ENCODE measurements around the gene ISLR. TPM values are rescaled to one million over a fixed set of nuclear protein-coding genes. Genes with fewer than 3 reads are reported as not detected.

The ISLR gene
- total RNA-seq, 1 donor from 2014 or later: 108 TPM

DNA sequence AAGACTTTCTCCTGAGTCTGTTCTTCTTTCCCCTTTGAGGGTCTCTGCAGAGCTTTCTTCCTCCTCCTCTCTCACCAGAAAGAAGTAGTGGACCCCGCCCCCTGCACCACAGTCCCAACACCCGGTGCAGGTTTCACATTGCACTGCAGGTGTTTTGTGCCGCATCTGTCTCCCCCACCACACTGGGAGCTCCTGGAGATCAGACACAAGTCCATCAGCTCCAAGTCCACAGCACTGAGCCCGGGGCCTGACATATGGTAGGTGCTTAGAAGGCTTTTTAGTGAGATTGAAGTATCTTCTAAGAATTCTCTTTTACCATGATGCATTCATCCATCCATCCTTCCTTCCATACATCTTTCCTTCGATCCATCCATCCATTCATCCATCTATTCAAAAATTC is 19.2 kb downstream of the ISLR start:
- Mint-ChIP-seq H3K4me1 (ENCODE audit: unreplicated experiment) (peaks cover 38% of the 10 kb centered on the region), H3K4me3 (ENCODE audit: unreplicated experiment) (no peak overlapping the region)

DNA sequence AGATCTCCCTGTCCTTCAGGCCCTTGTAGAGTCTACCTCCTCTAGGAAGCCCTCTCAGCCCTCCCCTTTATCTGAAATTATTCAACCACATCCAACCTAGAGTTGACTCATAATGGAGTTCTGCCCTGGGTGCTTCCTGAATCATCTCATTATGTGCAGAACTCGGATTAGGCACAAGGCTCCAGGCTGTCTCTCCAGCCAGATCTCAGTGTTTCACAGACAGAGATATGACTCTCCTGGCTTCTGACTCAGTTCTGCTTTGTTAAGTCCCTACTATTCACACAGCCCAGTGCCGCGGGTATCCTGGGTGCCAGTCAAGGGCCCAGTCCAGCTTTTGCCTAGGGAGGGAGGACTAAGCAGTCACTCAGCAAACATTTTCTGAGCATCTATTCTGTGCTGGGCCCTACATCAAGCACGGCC is 19.8 kb downstream of the ISLR start:
- H3K4me3 Mint-ChIP-seq (ENCODE audit: unreplicated experiment): no peak overlapping the region
- H3K27ac Mint-ChIP-seq (ENCODE audit: unreplicated experiment): no peak overlapping the region
- DNase-seq (ENCODE audit: extremely low spot score, unreplicated experiment): no peak
- no peaks in the 10 kb centered on the region for H3K27me3 Mint-ChIP-seq (ENCODE audit: unreplicated experiment)
- TF ChIP-seq, protein P1, sequence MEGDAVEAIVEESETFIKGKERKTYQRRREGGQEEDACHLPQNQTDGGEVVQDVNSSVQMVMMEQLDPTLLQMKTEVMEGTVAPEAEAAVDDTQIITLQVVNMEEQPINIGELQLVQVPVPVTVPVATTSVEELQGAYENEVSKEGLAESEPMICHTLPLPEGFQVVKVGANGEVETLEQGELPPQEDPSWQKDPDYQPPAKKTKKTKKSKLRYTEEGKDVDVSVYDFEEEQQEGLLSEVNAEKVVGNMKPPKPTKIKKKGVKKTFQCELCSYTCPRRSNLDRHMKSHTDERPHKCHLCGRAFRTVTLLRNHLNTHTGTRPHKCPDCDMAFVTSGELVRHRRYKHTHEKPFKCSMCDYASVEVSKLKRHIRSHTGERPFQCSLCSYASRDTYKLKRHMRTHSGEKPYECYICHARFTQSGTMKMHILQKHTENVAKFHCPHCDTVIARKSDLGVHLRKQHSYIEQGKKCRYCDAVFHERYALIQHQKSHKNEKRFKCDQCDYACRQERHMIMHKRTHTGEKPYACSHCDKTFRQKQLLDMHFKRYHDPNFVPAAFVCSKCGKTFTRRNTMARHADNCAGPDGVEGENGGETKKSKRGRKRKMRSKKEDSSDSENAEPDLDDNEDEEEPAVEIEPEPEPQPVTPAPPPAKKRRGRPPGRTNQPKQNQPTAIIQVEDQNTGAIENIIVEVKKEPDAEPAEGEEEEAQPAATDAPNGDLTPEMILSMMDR (IDR thresholded peaks at IDR 0.05): no peak
- H3K36me3 Mint-ChIP-seq (ENCODE audit: unreplicated experiment): peaks cover 3% of the 10 kb centered on the region
- peaks cover 40% of the 10 kb centered on the region for H3K4me1 Mint-ChIP-seq (ENCODE audit: unreplicated experiment)
- no peaks in the 10 kb centered on the region for H3K9me3 Mint-ChIP-seq (ENCODE audit: unreplicated experiment)

More for the DNA sequence above, 19.2 kb downstream of the ISLR start:
- no peak overlapping the region for H3K27ac Mint-ChIP-seq (ENCODE audit: unreplicated experiment)
- no peak for DNase-seq (ENCODE audit: extremely low spot score, unreplicated experiment)
- H3K36me3 Mint-ChIP-seq (ENCODE audit: unreplicated experiment): peaks cover 3% of the 10 kb centered on the region
- H3K9me3 Mint-ChIP-seq (ENCODE audit: unreplicated experiment): no peaks in the 10 kb centered on the region
- H3K27me3 Mint-ChIP-seq (ENCODE audit: unreplicated experiment): no peaks in the 10 kb centered on the region
- TF ChIP-seq, protein P1 (IDR thresholded peaks at IDR 0.05): no peak

DNA sequence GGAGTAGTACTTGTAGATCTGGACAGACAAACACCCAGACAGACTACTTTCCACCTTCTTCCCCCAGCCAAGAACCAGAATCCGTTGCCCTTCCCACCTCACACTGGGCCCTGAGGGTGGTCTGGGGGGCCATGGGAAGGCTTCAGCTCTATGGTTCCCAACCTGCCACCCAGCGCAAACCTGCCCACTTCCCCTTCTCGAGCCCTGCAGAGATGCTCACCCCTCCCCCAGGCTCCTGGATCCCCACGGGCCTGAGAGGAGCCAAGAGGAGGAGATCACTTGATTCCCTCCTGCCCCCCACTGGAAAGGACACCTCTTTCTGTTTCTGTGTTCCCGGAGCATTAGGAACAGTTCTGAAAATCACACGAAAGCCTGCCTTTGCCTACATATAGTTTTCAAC is 20.4 kb downstream of the ISLR start:
- Mint-ChIP-seq H3K9me3 (ENCODE audit: unreplicated experiment) (no peaks in the 10 kb centered on the region), H3K4me1 (ENCODE audit: unreplicated experiment) (peaks cover 43% of the 10 kb centered on the region), H3K27ac (ENCODE audit: unreplicated experiment) (no peak overlapping the region), H3K4me3 (ENCODE audit: unreplicated experiment) (peak overlapping the region; percentile 18), H3K27me3 (ENCODE audit: unreplicated experiment) (no peaks in the 10 kb centered on the region), H3K36me3 (ENCODE audit: unreplicated experiment) (peaks cover 3% of the 10 kb centered on the region)
- DNase-seq (ENCODE audit: extremely low spot score, unreplicated experiment): no peak
- TF ChIP-seq, protein P1 (IDR thresholded peaks at IDR 0.05): no peak

DNA sequence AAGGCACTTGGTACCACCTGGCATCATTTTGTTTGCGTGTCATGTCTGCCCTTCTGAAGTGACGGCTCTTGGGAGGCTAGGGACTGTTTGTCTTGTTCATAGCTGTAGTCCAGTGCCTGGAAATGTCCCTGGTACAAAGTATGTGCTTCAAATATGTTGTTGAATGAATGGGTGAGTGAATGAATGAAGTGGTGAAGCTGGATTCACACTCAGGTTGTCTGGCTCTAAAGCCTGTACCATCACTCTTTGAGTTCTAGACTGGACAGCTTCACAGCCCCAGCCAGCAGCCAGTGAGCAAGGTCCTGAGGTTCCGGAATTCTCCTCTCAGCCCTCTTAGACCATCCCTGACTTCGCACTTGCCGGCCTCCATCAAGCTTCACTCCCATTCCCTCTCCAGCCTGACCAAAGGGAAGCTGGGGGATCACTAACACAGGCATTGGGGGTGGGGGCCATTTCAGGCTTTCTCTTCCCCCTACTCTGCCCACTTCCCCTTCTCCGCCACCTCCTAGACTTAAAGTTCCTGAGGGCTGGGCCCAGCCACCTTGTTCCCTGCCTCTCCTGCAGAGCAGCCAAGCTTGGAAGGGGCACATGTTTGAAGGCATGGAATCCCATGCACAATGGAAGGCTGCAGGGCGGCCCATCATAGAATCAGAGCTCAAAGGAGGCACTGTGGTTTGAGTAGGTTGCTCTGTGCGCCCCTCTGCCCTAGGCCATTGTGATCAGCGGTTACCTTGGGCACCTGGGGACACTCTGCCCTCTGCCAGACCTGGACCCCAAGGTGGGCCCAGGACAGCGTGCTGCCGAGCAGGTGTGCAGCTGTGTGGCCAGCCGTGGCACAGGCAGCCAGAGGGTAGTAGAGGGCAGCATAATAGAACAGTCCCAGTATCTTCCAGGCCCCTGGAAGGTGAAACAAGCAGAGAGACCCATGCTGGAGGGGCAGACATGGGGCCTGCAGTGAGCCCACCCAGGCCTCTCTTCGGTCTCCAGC is 21.4 kb downstream of the ISLR start:
- H3K27me3 Mint-ChIP-seq (ENCODE audit: unreplicated experiment): no peaks in the 10 kb centered on the region
- H3K36me3 Mint-ChIP-seq (ENCODE audit: unreplicated experiment): peaks cover 3% of the 10 kb centered on the region
- DNase-seq (ENCODE audit: extremely low spot score, unreplicated experiment): no peak
- H3K4me1 Mint-ChIP-seq (ENCODE audit: unreplicated experiment): peaks cover 46% of the 10 kb centered on the region
- H3K9me3 Mint-ChIP-seq (ENCODE audit: unreplicated experiment): no peaks in the 10 kb centered on the region
- no peak overlapping the region for H3K27ac Mint-ChIP-seq (ENCODE audit: unreplicated experiment)
- H3K4me3 Mint-ChIP-seq (ENCODE audit: unreplicated experiment): no peak overlapping the region
- TF ChIP-seq, protein P1 (IDR thresholded peaks at IDR 0.05): no peak

DNA sequence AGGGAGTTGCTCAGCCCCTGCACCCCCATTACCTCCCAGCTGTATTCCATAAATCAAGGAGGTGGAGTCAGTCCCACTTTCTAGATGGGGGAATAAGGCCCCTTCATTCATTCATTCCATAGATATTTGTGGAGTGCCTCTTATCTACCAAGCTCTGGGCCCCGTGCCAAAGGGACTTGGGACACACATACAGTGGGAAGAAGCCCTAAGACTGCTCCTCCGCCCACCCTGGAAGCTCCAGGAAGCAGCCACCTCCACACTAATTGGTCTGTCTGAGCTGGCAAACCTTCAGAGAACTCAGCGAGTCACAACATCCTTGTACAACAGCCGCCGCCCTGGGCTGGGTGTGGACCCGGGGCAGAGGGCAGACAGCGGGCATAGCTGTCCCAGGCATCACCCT is 22.7 kb downstream of the ISLR start:
- Mint-ChIP-seq H3K4me1 (ENCODE audit: unreplicated experiment) (peaks cover 59% of the 10 kb centered on the region), H3K27ac (ENCODE audit: unreplicated experiment) (no peak overlapping the region), H3K27me3 (ENCODE audit: unreplicated experiment) (no peaks in the 10 kb centered on the region)

More for the DNA sequence above, 22.7 kb downstream of the ISLR start:
- Mint-ChIP-seq H3K36me3 (ENCODE audit: unreplicated experiment) (peaks cover 3% of the 10 kb centered on the region), H3K9me3 (ENCODE audit: unreplicated experiment) (no peaks in the 10 kb centered on the region), H3K4me3 (ENCODE audit: unreplicated experiment) (no peak overlapping the region)
- no peak for DNase-seq (ENCODE audit: extremely low spot score, unreplicated experiment)
- TF ChIP-seq, protein P1 (IDR thresholded peaks at IDR 0.05): no peak
